Calu3 (cell line): ENCODE data around the gene ATF7IP2. TPM values are rescaled to one million over a fixed set of nuclear protein-coding genes. Genes with fewer than 3 reads are reported as not detected.

Source experiments
- Bru-seq: library from RNA; stranded (reverse); fragments of 400-500 nt; gene quantifications from one replicate; lab custom pipeline; 2021; lab: Mats Ljungman, UMichigan
- BruChase-seq, 2 experiments: library from RNA; stranded (reverse); fragments of 400-500 nt; gene quantifications; one replicate each; lab custom pipeline; 2021; lab: Mats Ljungman, UMichigan
- BruUV-seq: library from RNA; stranded (reverse); fragments of 400-500 nt; replicated peaks from 2 replicates; lab custom pipeline; 2021; lab: Mats Ljungman, UMichigan
- CTCF ChIA-PET: fragments of 300-600 bp; sonication (Branson Sonifier 250); formaldehyde crosslinking; loops from one replicate; lab custom pipeline; 2022; ENCODE audit warnings: antibody characterized with exemption; lab: Charles Lee
- DNase-seq: peaks from one replicate; pipeline ENCODE4 v3.0.0; 2022
- H3K27ac Mint-ChIP-seq: one replicate; pipeline ENCODE4 v1.8.0; 2022; ENCODE audit warnings: mixed read lengths; ENCODE audit not compliant: unreplicated experiment
- H3K27me3 Mint-ChIP-seq: one replicate; pipeline ENCODE4 v1.8.0; 2022; ENCODE audit warnings: mixed read lengths; ENCODE audit not compliant: unreplicated experiment
- H3K36me3 Mint-ChIP-seq: one replicate; pipeline ENCODE4 v1.8.0; 2022; ENCODE audit warnings: mild to moderate bottlenecking, moderate library complexity, mixed read lengths; ENCODE audit not compliant: insufficient read depth, unreplicated experiment
- H3K4me1 Mint-ChIP-seq: one replicate; pipeline ENCODE4 v1.8.0; 2022; ENCODE audit warnings: mild to moderate bottlenecking, low read depth, mixed read lengths; ENCODE audit not compliant: unreplicated experiment
- H3K4me3 Mint-ChIP-seq: one replicate; pipeline ENCODE4 v1.8.0; 2022; ENCODE audit warnings: mild to moderate bottlenecking, low read depth, moderate library complexity, mixed read lengths; ENCODE audit not compliant: unreplicated experiment
- H3K9me3 Mint-ChIP-seq: one replicate; pipeline ENCODE4 v1.8.0; 2022; ENCODE audit warnings: low read depth, mixed read lengths; ENCODE audit not compliant: unreplicated experiment
- CTCF ChIP-seq: fragments of 200-600 bp; IDR thresholded peaks from one replicate; pipeline ENCODE4 v1.8.0; 2022; ENCODE audit warnings: antibody characterized with exemption; ENCODE audit not compliant: unreplicated experiment
- intact Hi-C: fragments of 100-400 bp; cut with micrococcal nuclease; formaldehyde crosslinking; loops from one replicate; pipeline ENCODE4 v1.10.0; 2022; ENCODE audit not compliant: unreplicated experiment
- long read RNA-seq: library from polyadenylated mRNA; stranded (forward); transcript quantifications from one replicate; pipeline ENCODE4 v2.0.0, GENCODE V29; 2022
- total RNA-seq: library from RNA; stranded (reverse); gene quantifications from 2 replicates; pipeline ENCODE4 v1.2.3, GENCODE V29; 2022

ATF7IP2 gene
- total RNA-seq, result 23.9 and 29.7 TPM in 2 replicates
- percentile 78 among the genes with signal in this experiment for Bru-seq, nascent RNA
- BruChase-seq, experiment 1, labeled RNA remaining after a 6-hour chase, result percentile 82 among the genes with signal in this experiment
- percentile 84 among the genes with signal in this experiment for BruChase-seq, experiment 2, labeled RNA remaining after a 2-hour chase
- long read RNA-seq, transcript ATF7IP2-214 (3 exons, 576 nt), result major isoform, 5 of 14 reads
- long read RNA-seq, partial matches to known transcripts, result 1 of 14 reads
- long read RNA-seq, other reads (novel, unspliced or antisense), result 5 of 14 reads

GRCh38 chr16:10385725-10386516 lies at the start of gene ATF7IP2:
ATF7IP2 (plus strand) TSS chr16:10386061; CDS start chr16:10430621, 44,560 bp downstream.
- CTCF ChIA-PET, result interaction anchor here (0.5 to 0.7 kb wide), 2 partner anchors 41 to 71 kb away, joined by 3 to 4 read pairs; no protein-coding TSS in a partner anchor
- peak within 1 kb of the TSS; percentile 97 for H3K4me3 Mint-ChIP-seq
- peaks cover 10% of the 10 kb centered on the region for H3K4me1 Mint-ChIP-seq
- peaks cover 34% of the 10 kb centered on the region for H3K36me3 Mint-ChIP-seq
- H3K27ac Mint-ChIP-seq, result peak within 1 kb of the TSS; percentile 91
- no peak for TF ChIP-seq CTCF
- no peaks in the 10 kb centered on the region for H3K27me3 Mint-ChIP-seq
- no peaks in the 10 kb centered on the region for H3K9me3 Mint-ChIP-seq
- intact Hi-C loops, result loop anchor here (5.0 kb wide), 1 partner anchor 59 kb away; no protein-coding TSS in a partner anchor
- peak; percentile 97 for DNase-seq
- no TSS peak for BruUV-seq

- Mint-ChIP-seq H3K27ac (no peak overlapping the region), H3K9me3 (peaks cover 19% of the 10 kb centered on the region), H3K4me3 (no peak overlapping the region), H3K27me3 (no peaks in the 10 kb centered on the region), H3K36me3 (peaks cover 16% of the 10 kb centered on the region), H3K4me1 (peaks cover 32% of the 10 kb centered on the region)
- CTCF ChIA-PET, result interaction anchor here (1.1 kb wide), 1 partner anchor 59 kb away, joined by 3 read pairs; no protein-coding TSS in a partner anchor
- BruUV-seq, result no TSS peak
- intact Hi-C loops, result no loop called here
- no peak for TF ChIP-seq CTCF
- no peak for DNase-seq
Observed at GRCh38 chr16:10338426-10338825, 47.4 kb upstream of the ATF7IP2 start.

GRCh38 chr16:10339777-10340732 lies 45.8 kb upstream of the ATF7IP2 start:
- CTCF ChIA-PET, result no interaction called here
- intact Hi-C loops, result no loop called here
- BruUV-seq, result no TSS peak
- no peak for TF ChIP-seq CTCF
- H3K27ac Mint-ChIP-seq, result no peak overlapping the region
- no peak for DNase-seq
- H3K4me3 Mint-ChIP-seq, result no peak overlapping the region
- H3K4me1 Mint-ChIP-seq, result peaks cover 20% of the 10 kb centered on the region
- peaks cover 19% of the 10 kb centered on the region for H3K9me3 Mint-ChIP-seq
- H3K36me3 Mint-ChIP-seq, result peaks cover 9% of the 10 kb centered on the region
- H3K27me3 Mint-ChIP-seq, result no peaks in the 10 kb centered on the region
